Fibroblast of villous mesenchyme (primary cell): Measurements from ENCODE around the gene SHROOM1. TPM values are rescaled to one million over a fixed set of nuclear protein-coding genes. Genes with fewer than 3 reads are reported as not detected.
"Not testable (repeated sequence)": the region's sequence is repeated elsewhere in the genome, so short reads cannot be mapped to it uniquely, and the experiment has no call there.

Experiments used
- DNase-seq: peaks from one replicate; pipeline ENCODE4 v3.0.0-alpha.2; 2010; ENCODE audit warnings: low read depth
- H3K4me3 ChIP-seq: 2 replicates; pipeline ENCODE4 v1.5.1; 2011; ENCODE audit warnings: low read depth, mild to moderate bottlenecking, low read length
- total RNA-seq: library from RNA; depleted of rRNA; stranded (reverse); fragments of >200 nt; gene quantifications from 2 replicates; pipeline ENCODE4 v1.2.3, GENCODE V29; 2012
- TF ChIP-seq, protein P1 (sequence below): IDR thresholded peaks from 2 replicates; pipeline ENCODE4 v1.5.1; 2012; ENCODE audit warnings: low read depth, mild to moderate bottlenecking, low read length; ENCODE audit not compliant: insufficient read depth

Gene SHROOM1
- total RNA-seq, 1 donor: 6.5 TPM

DNA sequence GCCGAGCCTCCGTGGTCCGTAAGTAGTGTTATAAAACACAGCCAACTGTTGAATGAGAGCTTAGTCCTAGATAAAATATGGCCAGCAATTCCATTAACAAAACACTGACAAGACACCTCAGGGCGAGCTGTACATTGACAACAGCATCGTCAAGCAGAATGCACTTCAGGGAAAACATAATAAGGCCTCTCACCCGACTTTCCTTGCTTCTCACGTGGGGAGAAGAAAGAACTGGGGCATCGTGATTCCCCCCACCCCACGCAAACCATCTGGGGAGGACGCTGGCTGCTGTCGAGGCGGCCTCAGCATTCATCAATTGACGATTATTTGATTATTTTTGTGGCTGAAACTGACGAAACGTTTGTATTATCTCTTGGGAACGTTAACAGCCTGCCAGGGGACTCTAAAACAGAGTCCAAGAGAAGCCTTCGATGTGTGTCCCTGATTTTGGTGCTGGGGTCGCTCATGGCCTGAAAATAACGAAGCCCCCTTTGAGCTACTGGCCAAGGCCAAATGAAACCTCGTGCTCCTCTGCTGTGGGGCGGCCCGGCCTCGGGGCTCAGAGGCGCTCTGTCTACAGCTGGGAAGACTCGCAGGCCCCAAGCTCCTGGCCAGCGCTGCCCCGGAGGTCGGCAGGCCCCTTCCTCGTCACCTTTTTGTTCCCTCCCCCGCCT, 35.4 kb upstream of the SHROOM1 start:
- peak overlapping the region; percentile 75 for H3K4me3 ChIP-seq
- TF ChIP-seq, protein P1, sequence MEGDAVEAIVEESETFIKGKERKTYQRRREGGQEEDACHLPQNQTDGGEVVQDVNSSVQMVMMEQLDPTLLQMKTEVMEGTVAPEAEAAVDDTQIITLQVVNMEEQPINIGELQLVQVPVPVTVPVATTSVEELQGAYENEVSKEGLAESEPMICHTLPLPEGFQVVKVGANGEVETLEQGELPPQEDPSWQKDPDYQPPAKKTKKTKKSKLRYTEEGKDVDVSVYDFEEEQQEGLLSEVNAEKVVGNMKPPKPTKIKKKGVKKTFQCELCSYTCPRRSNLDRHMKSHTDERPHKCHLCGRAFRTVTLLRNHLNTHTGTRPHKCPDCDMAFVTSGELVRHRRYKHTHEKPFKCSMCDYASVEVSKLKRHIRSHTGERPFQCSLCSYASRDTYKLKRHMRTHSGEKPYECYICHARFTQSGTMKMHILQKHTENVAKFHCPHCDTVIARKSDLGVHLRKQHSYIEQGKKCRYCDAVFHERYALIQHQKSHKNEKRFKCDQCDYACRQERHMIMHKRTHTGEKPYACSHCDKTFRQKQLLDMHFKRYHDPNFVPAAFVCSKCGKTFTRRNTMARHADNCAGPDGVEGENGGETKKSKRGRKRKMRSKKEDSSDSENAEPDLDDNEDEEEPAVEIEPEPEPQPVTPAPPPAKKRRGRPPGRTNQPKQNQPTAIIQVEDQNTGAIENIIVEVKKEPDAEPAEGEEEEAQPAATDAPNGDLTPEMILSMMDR: no peak
- DNase-seq: no peak

DNA sequence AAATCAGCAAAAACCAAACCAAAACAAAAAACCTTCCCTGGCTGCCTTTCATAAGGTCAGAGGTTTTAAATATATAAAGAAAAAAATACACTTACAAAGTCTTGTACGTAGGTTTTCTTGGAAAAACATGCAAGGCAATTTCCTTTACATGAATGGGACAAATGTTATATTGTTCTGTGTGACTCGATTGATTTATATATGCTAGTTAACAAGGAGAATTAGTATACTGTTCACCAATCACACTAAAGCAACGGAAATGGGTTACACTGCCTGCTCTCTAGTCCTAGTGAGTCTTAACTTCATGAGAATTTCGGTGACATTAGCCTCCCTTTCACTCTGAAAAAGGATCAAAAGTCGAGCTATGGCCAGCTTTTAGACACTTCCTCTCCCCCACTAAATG, 30.3 kb upstream of the SHROOM1 start:
- no peak overlapping the region for H3K4me3 ChIP-seq
- DNase-seq: no peak
- TF ChIP-seq, protein P1: no peak

DNA sequence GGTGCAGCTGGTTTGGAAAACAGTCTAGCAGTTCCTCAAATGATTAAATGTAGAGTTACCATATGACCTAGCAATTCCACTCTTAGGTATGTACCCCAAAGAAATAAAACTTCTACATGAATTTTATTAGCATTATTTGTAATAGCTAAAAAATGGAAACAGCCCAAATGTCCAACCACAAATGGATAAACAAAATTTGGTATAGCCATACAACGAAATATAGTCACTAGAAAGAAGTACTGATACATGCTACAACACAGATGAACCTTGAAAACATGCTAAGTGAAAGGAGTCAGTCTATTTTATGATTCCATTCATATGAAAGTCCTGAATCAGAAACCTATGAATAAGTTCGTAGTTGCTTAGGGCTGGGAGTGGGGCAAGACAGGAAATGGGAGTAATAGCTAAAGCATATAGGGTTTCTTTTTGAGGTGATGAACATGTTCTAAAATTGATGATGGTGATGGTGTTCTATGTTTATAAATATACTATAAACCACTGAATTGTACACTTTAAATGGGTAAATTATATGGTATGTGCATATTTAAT, 29.5 kb upstream of the SHROOM1 start:
- no peak for DNase-seq
- H3K4me3 ChIP-seq: no peak overlapping the region
- TF ChIP-seq, protein P1: no peak

DNA sequence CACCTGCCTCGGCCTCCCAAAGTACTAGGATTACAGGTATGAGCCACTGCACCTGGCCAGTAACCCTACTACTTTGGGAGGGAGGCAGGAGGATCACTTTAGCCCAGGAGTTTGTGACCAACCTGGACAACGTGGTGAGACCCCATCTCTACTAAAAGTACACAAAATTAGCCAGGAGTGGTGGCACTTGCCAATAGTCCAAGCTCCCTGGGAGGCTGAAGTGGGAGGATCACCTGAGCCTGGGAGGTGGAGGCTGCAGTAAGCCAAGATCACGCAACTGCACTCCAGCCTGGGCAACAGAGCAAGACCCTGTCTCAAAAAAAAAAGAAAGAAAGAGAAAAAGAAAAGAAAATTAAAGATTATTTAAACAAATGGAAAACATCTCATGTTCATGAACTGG, 25.6 kb upstream of the SHROOM1 start:
- DNase-seq: no peak
- H3K4me3 ChIP-seq: no peak overlapping the region
- TF ChIP-seq, protein P1: no peak

DNA sequence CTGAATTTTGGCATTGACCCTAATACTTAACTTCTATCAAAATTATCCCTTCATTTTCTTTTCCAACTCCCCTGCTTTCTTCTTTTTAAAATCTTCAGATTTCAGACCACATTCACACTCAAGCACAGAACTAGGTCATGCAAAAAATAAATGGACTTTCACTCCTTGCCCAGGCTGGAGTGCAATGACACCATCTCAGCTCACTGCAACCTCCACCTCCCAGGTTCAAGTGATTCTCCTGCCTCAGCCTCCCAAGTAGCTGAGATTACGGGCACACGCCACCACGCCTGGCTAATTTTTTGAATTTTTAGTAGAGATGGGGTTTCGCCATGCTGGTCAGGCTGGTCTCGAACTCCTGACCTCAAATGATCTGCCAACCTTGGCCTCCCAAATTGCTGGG, 24.5 kb upstream of the SHROOM1 start:
- not testable (repeated sequence) for DNase-seq, H3K4me3 ChIP-seq

DNA sequence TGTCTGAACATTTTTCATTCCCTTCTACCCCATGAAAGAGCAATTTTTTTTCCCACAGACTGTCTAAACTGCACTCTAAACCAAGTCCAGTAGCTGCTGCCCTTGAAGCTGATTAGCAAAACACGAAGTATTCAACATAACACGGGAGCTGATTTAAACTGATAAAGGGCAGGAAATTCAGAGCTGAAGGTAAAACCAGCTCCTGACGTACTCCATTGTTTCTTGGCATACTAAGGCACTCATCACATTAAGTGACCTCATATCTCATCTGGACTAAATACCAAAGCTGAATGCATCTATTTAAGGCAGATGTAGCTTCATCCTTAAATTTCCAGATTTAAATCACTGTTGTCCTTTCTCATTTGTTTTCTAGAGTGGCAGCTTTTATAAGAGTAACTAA, 23.9 kb upstream of the SHROOM1 start:
- DNase-seq: no peak
- no peak overlapping the region for H3K4me3 ChIP-seq
- TF ChIP-seq, protein P1: no peak

DNA sequence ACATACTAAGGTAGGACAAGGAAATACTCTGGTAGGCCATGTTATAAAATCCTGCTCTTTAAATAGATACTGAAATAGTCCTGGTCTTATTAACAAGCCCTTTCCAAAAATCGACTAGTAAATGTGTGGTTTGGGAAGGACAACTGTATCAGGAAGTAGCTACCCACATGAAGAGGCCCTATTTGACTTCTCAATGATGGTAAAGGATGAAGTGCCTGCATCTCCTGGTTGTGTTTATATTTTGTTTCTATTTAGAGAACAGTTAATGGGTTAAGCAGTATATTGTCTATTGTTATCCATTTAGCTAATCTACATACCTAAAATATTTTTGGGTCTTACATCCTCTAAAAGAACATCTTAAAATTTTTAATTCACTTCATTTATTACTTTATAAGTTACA, 23.3 kb upstream of the SHROOM1 start:
- TF ChIP-seq, protein P1: no peak

More for the DNA sequence above, 23.3 kb upstream of the SHROOM1 start:
- no peak for DNase-seq
- H3K4me3 ChIP-seq: no peak overlapping the region
